Loucy (cell line): ENCODE results near the gene PDXP.

Experiments used
- H2AFZ ChIP-seq: fragments of 200-600 bp; sonication (generic); 2 replicates; pipeline ENCODE4 v1.6.0; 2016; ENCODE audit warnings: antibody characterized with exemption, mild to moderate bottlenecking, low read length, moderate library complexity
- H3F3A ChIP-seq: fragments of 200-600 bp; 2 replicates; pipeline ENCODE4 v1.6.0; 2016; ENCODE audit warnings: antibody characterized with exemption, low read depth, mild to moderate bottlenecking
- H3K27me3 ChIP-seq: fragments of 200-600 bp; sonication (generic); 2 replicates; pipeline ENCODE4 v1.6.1; 2014; ENCODE audit warnings: low read length, mild to moderate bottlenecking; ENCODE audit not compliant: insufficient read depth, poor library complexity, severe bottlenecking
- H3K36me3 ChIP-seq: fragments of 200-600 bp; sonication (generic); 2 replicates; pipeline ENCODE4 v1.6.1; 2016; ENCODE audit warnings: low read length; ENCODE audit not compliant: insufficient read depth
- H3K4me1 ChIP-seq: fragments of 200-600 bp; sonication (generic); 2 replicates; pipeline ENCODE4 v1.5.1; 2014; ENCODE audit warnings: low read length, mild to moderate bottlenecking; ENCODE audit not compliant: insufficient read depth, poor library complexity, severe bottlenecking
- H3K4me2 ChIP-seq: fragments of 200-600 bp; sonication (generic); 2 replicates; pipeline ENCODE4 v1.6.0; 2014; ENCODE audit warnings: antibody characterized with exemption, low read length, low read depth, mild to moderate bottlenecking; ENCODE audit not compliant: poor library complexity, severe bottlenecking
- H3K4me3 ChIP-seq: fragments of 200-600 bp; sonication (generic); 2 replicates; pipeline ENCODE4 v1.5.1; 2014; ENCODE audit warnings: low read length, mild to moderate bottlenecking, mixed read lengths; ENCODE audit not compliant: poor library complexity, severe bottlenecking
- H3K79me2 ChIP-seq: fragments of 200-600 bp; sonication (generic); 2 replicates; pipeline ENCODE4 v1.6.1; 2014; ENCODE audit warnings: low read length; ENCODE audit not compliant: insufficient read depth
- H3K9ac ChIP-seq: fragments of 200-600 bp; sonication (generic); 2 replicates; pipeline ENCODE4 v1.6.0; 2014; ENCODE audit warnings: mild to moderate bottlenecking, low read depth, low read length, moderate library complexity; ENCODE audit not compliant: poor library complexity, severe bottlenecking
- H3K9me2 ChIP-seq: fragments of 200-600 bp; sonication (generic); replicated peaks from 2 replicates; pipeline ENCODE4 v1.6.1; 2016; ENCODE audit warnings: low read depth, low read length, mixed read lengths
- H3K9me3 ChIP-seq: fragments of 200-600 bp; sonication (generic); 2 replicates; pipeline ENCODE4 v1.6.1; 2014; ENCODE audit warnings: mild to moderate bottlenecking, antibody characterized with exemption, low read length, low read depth; ENCODE audit not compliant: insufficient read depth
- H4K20me1 ChIP-seq: fragments of 200-600 bp; sonication (generic); 2 replicates; pipeline ENCODE4 v1.6.0; 2014; ENCODE audit warnings: antibody characterized with exemption, low read length, mild to moderate bottlenecking; ENCODE audit not compliant: insufficient read depth, poor library complexity, severe bottlenecking
- CTCF ChIP-seq: fragments of 200-600 bp; sonication (generic); conservative IDR thresholded peaks from 2 replicates; pipeline ENCODE4 v1.5.1; 2014; ENCODE audit warnings: mild to moderate bottlenecking, antibody characterized with exemption, low read length
- EZH2phosphoT487 ChIP-seq: fragments of 200-600 bp; IDR thresholded peaks from 2 replicates; pipeline ENCODE4 v1.6.1; 2018; ENCODE audit warnings: antibody characterized with exemption, mild to moderate bottlenecking, moderate library complexity, borderline replicate concordance

Gene PDXP

GRCh38 chr22:37659066-37659896 is 758 bp downstream of the PDXP start:
- H4K20me1 ChIP-seq = peaks cover 45% of the 10 kb centered on the region
- H3K27me3 ChIP-seq = no peaks in the 10 kb centered on the region

GRCh38 chr22:37659897-37660708 is 1.6 kb downstream of the PDXP start:
- peaks cover 54% of the 10 kb centered on the region for H4K20me1 ChIP-seq
- H3K9ac ChIP-seq = peak overlapping the region; percentile 78
- no peak overlapping the region for H2AFZ ChIP-seq
- peak overlapping the region; percentile 93 for H3K4me2 ChIP-seq
- TF ChIP-seq CTCF (no peak), EZH2phosphoT487 (no peak)
- H3K9me3 ChIP-seq = no peaks in the 10 kb centered on the region
- peaks cover 3% of the 10 kb centered on the region; the same call in 1 of the 2 replicates for H3K36me3 ChIP-seq
- H3K27me3 ChIP-seq = no peaks in the 10 kb centered on the region
- no peaks in the 10 kb centered on the region for H3K9me2 ChIP-seq
- H3K4me1 ChIP-seq = peaks cover 41% of the 10 kb centered on the region
- H3K4me3 ChIP-seq = peak overlapping the region; percentile 73
- no peaks in the 10 kb centered on the region for H3F3A ChIP-seq
- peaks cover 65% of the 10 kb centered on the region for H3K79me2 ChIP-seq

More at GRCh38 chr22:37659066-37659896, 758 bp downstream of the PDXP start:
- no peak overlapping the region for H2AFZ ChIP-seq
- no peaks in the 10 kb centered on the region for H3K9me3 ChIP-seq
- H3K4me1 ChIP-seq = peaks cover 41% of the 10 kb centered on the region
- peaks cover 57% of the 10 kb centered on the region for H3K79me2 ChIP-seq
- H3F3A ChIP-seq = no peaks in the 10 kb centered on the region
- peak overlapping the region; percentile 93 for H3K4me2 ChIP-seq
- H3K4me3 ChIP-seq = peak overlapping the region; percentile 73
- no peaks in the 10 kb centered on the region for H3K9me2 ChIP-seq
- peak overlapping the region; percentile 78 for H3K9ac ChIP-seq
- no peaks in the 10 kb centered on the region for H3K36me3 ChIP-seq
- no peak for TF ChIP-seq CTCF
- no peak for TF ChIP-seq EZH2phosphoT487

GRCh38 chr22:37660709-37661045 is 2.2 kb downstream of the PDXP start:
- H3F3A ChIP-seq = no peaks in the 10 kb centered on the region
- peaks cover 71% of the 10 kb centered on the region for H3K79me2 ChIP-seq
- H4K20me1 ChIP-seq = peaks cover 54% of the 10 kb centered on the region
- H3K9me2 ChIP-seq = no peaks in the 10 kb centered on the region
- no peaks in the 10 kb centered on the region for H3K9me3 ChIP-seq
- H2AFZ ChIP-seq = no peak overlapping the region
- H3K9ac ChIP-seq = peak overlapping the region; percentile 78
- peak overlapping the region; percentile 73 for H3K4me3 ChIP-seq
- no peaks in the 10 kb centered on the region for H3K27me3 ChIP-seq
- H3K4me2 ChIP-seq = peak overlapping the region; percentile 93
- TF ChIP-seq CTCF = no peak
- no peak for TF ChIP-seq EZH2phosphoT487
- H3K4me1 ChIP-seq = peaks cover 41% of the 10 kb centered on the region
- peaks cover 9% of the 10 kb centered on the region; the same call in 1 of the 2 replicates for H3K36me3 ChIP-seq
